Measurements from ENCODE around the gene CDK12. TPM values are rescaled to one million over a fixed set of nuclear protein-coding genes. Genes with fewer than 3 reads are reported as not detected.
"Not testable (repeated sequence)": the region's sequence is repeated elsewhere in the genome, so short reads cannot be mapped to it uniquely, and the experiment has no call there.

Gene CDK12
- total RNA-seq, 2 donors from 2014 or later, result 53.7 to 54.7 TPM

- H3K27ac ChIP-seq, result peak overlapping the region; percentile 97 to 99
- ATAC-seq (ENCODE audit: insufficient number of reproducible peaks, low FRiP score, low read depth), result no peak
- TF ChIP-seq, protein P1, sequence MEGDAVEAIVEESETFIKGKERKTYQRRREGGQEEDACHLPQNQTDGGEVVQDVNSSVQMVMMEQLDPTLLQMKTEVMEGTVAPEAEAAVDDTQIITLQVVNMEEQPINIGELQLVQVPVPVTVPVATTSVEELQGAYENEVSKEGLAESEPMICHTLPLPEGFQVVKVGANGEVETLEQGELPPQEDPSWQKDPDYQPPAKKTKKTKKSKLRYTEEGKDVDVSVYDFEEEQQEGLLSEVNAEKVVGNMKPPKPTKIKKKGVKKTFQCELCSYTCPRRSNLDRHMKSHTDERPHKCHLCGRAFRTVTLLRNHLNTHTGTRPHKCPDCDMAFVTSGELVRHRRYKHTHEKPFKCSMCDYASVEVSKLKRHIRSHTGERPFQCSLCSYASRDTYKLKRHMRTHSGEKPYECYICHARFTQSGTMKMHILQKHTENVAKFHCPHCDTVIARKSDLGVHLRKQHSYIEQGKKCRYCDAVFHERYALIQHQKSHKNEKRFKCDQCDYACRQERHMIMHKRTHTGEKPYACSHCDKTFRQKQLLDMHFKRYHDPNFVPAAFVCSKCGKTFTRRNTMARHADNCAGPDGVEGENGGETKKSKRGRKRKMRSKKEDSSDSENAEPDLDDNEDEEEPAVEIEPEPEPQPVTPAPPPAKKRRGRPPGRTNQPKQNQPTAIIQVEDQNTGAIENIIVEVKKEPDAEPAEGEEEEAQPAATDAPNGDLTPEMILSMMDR (IDR thresholded peaks at IDR 0.05), result no peak
- H3K27me3 ChIP-seq (replicated peaks; ENCODE audit: insufficient read depth), result no peaks in the 10 kb centered on the region
- H3K9me3 ChIP-seq, result no peaks in the 10 kb centered on the region
- no peak for DNase-seq (ENCODE audit: low spot score)
- H3K4me3 ChIP-seq, result peak overlapping the region; percentile 99
- no peaks in the 10 kb centered on the region for H3K36me3 ChIP-seq
- peaks cover 23 to 29% of the 10 kb centered on the region in 2 donors for H3K4me1 ChIP-seq (ENCODE audit: control insufficient read depth in 1 of 2, low read depth in 2 of 2)
Measured at GRCh38 chr17:39462631-39463375, 1.5 kb downstream of the CDK12 start.

DNA sequence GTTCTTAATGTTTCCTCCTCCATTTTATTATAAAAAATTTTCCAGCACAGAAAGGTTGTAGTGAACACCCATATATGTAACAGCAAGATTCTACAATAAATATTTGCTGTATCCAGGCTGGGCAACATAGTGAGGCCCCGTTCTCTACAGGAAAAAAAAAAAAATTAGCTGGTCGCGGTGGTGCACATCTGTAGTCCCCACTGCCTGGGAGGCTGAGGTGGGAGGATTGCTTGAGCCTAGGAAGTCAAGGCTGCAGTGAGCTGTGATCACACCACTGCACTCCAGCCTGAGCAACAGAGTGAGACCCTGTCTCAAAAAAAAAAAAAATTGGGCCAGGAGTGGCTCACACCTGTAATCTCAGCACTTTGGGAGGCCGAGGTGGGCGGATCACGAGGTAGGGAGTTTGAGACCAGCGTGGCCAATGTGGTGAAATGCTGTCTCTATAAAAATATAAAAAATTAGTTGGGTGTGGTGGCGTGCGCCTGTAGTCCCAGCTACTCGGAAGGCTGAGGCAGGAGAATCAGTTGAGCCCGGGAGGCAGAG lies 3.4 kb downstream of the CDK12 start:
- not testable (repeated sequence) for H3K36me3 ChIP-seq; H3K27me3 ChIP-seq (replicated peaks; ENCODE audit: insufficient read depth); H3K27ac ChIP-seq; H3K9me3 ChIP-seq; DNase-seq (ENCODE audit: low spot score); ATAC-seq (ENCODE audit: insufficient number of reproducible peaks, low FRiP score, low read depth)
- H3K4me1 ChIP-seq (ENCODE audit: control insufficient read depth in 1 of 2, low read depth in 2 of 2), result peaks cover 23 to 29% of the 10 kb centered on the region in 2 donors
- H3K4me3 ChIP-seq, result peak overlapping the region; percentile 99

GRCh38 chr17:39468610-39469009 lies 7.3 kb downstream of the CDK12 start:
- H3K4me3 ChIP-seq; H3K9me3 ChIP-seq; DNase-seq (ENCODE audit: low spot score); H3K27ac ChIP-seq; H3K27me3 ChIP-seq (replicated peaks; ENCODE audit: insufficient read depth); ATAC-seq (ENCODE audit: insufficient number of reproducible peaks, low FRiP score, low read depth): not testable (repeated sequence)
- peaks cover 24% of the 10 kb centered on the region for H3K36me3 ChIP-seq
- H3K4me1 ChIP-seq (ENCODE audit: control insufficient read depth in 1 of 2, low read depth in 2 of 2), result peaks cover 22 to 25% of the 10 kb centered on the region in 2 donors

- H3K4me1 ChIP-seq (ENCODE audit: control insufficient read depth in 1 of 2, low read depth in 2 of 2), result no peaks in the 10 kb centered on the region
- no peak overlapping the region for H3K27ac ChIP-seq
- no peaks in the 10 kb centered on the region for H3K27me3 ChIP-seq (replicated peaks; ENCODE audit: insufficient read depth)
- H3K36me3 ChIP-seq, result peaks cover 26% of the 10 kb centered on the region
- TF ChIP-seq, protein P1 (IDR thresholded peaks at IDR 0.05), result no peak
- DNase-seq (ENCODE audit: low spot score), result no peak
- no peaks in the 10 kb centered on the region for H3K9me3 ChIP-seq
- ATAC-seq (ENCODE audit: insufficient number of reproducible peaks, low FRiP score, low read depth), result no peak
- H3K4me3 ChIP-seq, result no peak overlapping the region
Measured at GRCh38 chr17:39473310-39473709, 12.0 kb downstream of the CDK12 start.

DNA sequence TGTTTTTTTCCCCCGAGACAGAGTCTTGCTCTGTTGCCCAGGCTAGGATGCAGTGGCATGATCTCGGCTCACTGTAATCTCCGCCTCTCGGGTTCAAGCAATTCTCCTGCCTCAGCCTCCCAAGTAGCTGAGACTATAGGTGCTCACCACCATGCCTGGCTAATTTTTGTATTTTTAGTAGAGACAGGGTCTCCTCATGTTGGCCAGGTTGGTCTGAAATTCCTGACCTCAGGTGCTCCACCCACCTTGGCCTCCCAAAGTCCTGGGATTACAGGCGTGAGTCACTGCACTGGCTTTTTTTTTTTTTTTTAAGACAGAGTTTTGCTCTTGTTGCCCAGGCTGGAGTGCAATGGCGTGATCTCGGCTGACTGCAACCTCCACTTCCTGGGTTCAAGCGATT lies 18.3 kb downstream of the CDK12 start:
- H3K4me3 ChIP-seq; ATAC-seq (ENCODE audit: insufficient number of reproducible peaks, low FRiP score, low read depth); H3K9me3 ChIP-seq; H3K36me3 ChIP-seq; DNase-seq (ENCODE audit: low spot score); H3K27ac ChIP-seq; H3K27me3 ChIP-seq (replicated peaks; ENCODE audit: insufficient read depth); H3K4me1 ChIP-seq (ENCODE audit: control insufficient read depth in 1 of 2, low read depth in 2 of 2): not testable (repeated sequence)

DNA sequence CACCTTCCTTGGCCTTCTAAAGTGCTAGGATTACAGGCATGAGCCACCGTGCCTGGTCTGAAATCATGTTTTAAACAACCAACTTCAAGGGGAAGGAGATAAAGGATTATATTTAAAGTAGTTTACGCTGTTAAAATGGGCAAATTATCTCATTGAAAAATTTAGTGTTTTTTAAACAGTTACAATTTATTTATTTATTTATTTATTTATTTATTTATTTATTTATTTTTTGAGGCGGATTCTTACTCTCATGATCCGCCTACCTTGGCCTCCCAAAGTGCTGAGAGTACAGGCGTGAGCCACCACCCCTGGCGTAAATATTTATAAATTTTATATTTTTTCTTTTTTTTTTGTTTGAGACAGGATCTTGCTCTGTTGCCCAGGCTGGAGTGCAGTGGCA lies 22.2 kb downstream of the CDK12 start:
- Histone ChIP-seq H3K9me3 (no peaks in the 10 kb centered on the region), H3K4me1 (ENCODE audit: control insufficient read depth in 1 of 2, low read depth in 2 of 2) (no peaks in the 10 kb centered on the region), H3K36me3 (no peaks in the 10 kb centered on the region), H3K27ac (no peak overlapping the region), H3K27me3 (replicated peaks; ENCODE audit: insufficient read depth) (no peaks in the 10 kb centered on the region), H3K4me3 (no peak overlapping the region)
- DNase-seq (ENCODE audit: low spot score) (no peak), ATAC-seq (ENCODE audit: insufficient number of reproducible peaks, low FRiP score, low read depth) (no peak)
- TF ChIP-seq, protein P1 (IDR thresholded peaks at IDR 0.05), result no peak
